ENCODE data around the gene FAM163B. TPM values are rescaled to one million over a fixed set of nuclear protein-coding genes. Genes with fewer than 3 reads are reported as not detected.

FAM163B gene
- total RNA-seq, 1 experiment from 2014 or later: 2.0 TPM

DNA sequence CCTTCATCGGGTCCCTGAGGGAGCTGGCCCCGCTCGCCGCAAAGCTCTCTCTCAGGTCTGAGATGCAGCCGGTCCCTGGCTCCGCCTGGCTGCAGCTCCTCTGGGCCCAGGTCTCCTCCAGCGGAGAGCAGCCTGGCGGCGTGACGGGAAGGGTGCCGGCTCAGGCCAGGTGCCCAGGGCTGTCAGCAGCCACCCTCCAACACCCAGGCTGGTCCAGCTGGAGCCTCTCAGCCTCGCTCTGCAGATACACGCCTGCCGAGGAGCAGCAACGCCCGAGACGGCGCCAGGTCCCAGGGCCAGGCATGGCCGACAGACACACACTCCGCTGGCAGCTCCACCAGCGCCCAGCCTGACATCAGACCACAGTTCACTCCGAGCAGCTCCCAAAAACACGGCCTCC lies 25.6 kb downstream of the FAM163B start:
- H3K4me3 Mint-ChIP-seq: no peak overlapping the region
- ChIA-PET POLR2A (no interaction called here), CTCF (interaction anchor here (0.8 to 2.1 kb wide), 6 partner anchors 13 to 126 kb away, joined by 3 to 6 read pairs (median 4); partner anchors contain the start of gene ADAMTSL2)
- no peak for ATAC-seq
- TF ChIP-seq, protein P1, sequence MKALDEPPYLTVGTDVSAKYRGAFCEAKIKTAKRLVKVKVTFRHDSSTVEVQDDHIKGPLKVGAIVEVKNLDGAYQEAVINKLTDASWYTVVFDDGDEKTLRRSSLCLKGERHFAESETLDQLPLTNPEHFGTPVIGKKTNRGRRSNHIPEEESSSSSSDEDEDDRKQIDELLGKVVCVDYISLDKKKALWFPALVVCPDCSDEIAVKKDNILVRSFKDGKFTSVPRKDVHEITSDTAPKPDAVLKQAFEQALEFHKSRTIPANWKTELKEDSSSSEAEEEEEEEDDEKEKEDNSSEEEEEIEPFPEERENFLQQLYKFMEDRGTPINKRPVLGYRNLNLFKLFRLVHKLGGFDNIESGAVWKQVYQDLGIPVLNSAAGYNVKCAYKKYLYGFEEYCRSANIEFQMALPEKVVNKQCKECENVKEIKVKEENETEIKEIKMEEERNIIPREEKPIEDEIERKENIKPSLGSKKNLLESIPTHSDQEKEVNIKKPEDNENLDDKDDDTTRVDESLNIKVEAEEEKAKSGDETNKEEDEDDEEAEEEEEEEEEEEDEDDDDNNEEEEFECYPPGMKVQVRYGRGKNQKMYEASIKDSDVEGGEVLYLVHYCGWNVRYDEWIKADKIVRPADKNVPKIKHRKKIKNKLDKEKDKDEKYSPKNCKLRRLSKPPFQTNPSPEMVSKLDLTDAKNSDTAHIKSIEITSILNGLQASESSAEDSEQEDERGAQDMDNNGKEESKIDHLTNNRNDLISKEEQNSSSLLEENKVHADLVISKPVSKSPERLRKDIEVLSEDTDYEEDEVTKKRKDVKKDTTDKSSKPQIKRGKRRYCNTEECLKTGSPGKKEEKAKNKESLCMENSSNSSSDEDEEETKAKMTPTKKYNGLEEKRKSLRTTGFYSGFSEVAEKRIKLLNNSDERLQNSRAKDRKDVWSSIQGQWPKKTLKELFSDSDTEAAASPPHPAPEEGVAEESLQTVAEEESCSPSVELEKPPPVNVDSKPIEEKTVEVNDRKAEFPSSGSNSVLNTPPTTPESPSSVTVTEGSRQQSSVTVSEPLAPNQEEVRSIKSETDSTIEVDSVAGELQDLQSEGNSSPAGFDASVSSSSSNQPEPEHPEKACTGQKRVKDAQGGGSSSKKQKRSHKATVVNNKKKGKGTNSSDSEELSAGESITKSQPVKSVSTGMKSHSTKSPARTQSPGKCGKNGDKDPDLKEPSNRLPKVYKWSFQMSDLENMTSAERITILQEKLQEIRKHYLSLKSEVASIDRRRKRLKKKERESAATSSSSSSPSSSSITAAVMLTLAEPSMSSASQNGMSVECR (CRISPR knock-in tag; IDR thresholded peaks at IDR 0.05; ENCODE audit: borderline replicate concordance): no peak
- TF ChIP-seq NR2C2 (CRISPR knock-in tag; IDR thresholded peaks at IDR 0.05): no peak
- TF ChIP-seq, protein P2, sequence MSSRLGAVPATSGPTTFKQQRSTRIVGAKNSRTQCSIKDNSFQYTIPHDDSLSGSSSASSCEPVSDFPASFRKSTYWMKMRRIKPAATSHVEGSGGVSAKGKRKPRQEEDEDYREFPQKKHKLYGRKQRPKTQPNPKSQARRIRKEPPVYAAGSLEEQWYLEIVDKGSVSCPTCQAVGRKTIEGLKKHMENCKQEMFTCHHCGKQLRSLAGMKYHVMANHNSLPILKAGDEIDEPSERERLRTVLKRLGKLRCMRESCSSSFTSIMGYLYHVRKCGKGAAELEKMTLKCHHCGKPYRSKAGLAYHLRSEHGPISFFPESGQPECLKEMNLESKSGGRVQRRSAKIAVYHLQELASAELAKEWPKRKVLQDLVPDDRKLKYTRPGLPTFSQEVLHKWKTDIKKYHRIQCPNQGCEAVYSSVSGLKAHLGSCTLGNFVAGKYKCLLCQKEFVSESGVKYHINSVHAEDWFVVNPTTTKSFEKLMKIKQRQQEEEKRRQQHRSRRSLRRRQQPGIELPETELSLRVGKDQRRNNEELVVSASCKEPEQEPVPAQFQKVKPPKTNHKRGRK (CRISPR knock-in tag; IDR thresholded peaks at IDR 0.05; ENCODE audit: borderline replicate concordance): no peak
- peaks cover 33% of the 10 kb centered on the region for H3K4me1 Mint-ChIP-seq
- H3K9me3 Mint-ChIP-seq: peaks cover 4% of the 10 kb centered on the region
- H3K27ac Mint-ChIP-seq: no peak overlapping the region
- H3K27me3 Mint-ChIP-seq (ENCODE audit: low read depth): 0 out of 2 replicates have a peak, but pooled peaks cover 3% of the 10 kb centered on the region
- DNase-seq (ENCODE audit: low spot score): no peak
- H3K36me3 Mint-ChIP-seq: peaks cover 4% of the 10 kb centered on the region

DNA sequence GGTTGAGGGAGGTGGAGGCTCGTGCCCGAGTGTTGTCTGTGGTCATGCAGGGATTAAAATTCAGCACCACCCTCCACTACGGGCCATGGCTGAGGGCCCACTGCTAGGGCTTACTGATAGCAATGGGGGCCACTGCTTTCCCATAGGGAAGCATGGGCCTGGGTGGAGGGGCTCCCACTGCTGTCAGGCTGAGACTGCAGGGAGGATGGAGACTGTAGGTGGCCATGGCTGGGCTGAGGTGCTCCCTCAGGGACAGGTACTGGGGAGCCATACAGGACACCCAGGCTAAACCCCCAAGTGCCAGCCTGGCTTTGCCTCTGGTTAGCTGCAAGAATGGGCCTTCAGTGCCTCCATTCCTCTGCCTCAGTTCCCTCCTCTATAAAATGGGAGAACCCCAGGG lies 26.1 kb downstream of the FAM163B start:
- CTCF ChIA-PET: interaction anchor here (0.8 to 1.1 kb wide), 4 partner anchors 28 to 126 kb away, joined by 3 to 4 read pairs (median 3); partner anchors contain the start of gene ADAMTSL2
- DNase-seq (ENCODE audit: low spot score) (no peak), ATAC-seq (no peak)
- Mint-ChIP-seq H3K4me1 (peaks cover 36% of the 10 kb centered on the region), H3K36me3 (no peaks in the 10 kb centered on the region), H3K4me3 (no peak overlapping the region), H3K27ac (no peak overlapping the region), H3K9me3 (no peaks in the 10 kb centered on the region; the same call in 1 of the 2 replicates), H3K27me3 (ENCODE audit: low read depth) (no peaks in the 10 kb centered on the region)
- TF ChIP-seq CREB1 (CRISPR knock-in tag; IDR thresholded peaks at IDR 0.05) (no peak), NFE2L1 (CRISPR knock-in tag; IDR thresholded peaks at IDR 0.05) (no peak), ZNF423 (CRISPR knock-in tag; IDR thresholded peaks at IDR 0.05) (no peak), SMAD4 (CRISPR knock-in tag; IDR thresholded peaks at IDR 0.05) (no peak), FOXK1 (CRISPR knock-in tag; IDR thresholded peaks at IDR 0.05) (no peak), MYBL2 (CRISPR knock-in tag; IDR thresholded peaks at IDR 0.05) (no peak), NR1H2 (CRISPR knock-in tag; IDR thresholded peaks at IDR 0.05) (no peak)
- TF ChIP-seq, protein P3, sequence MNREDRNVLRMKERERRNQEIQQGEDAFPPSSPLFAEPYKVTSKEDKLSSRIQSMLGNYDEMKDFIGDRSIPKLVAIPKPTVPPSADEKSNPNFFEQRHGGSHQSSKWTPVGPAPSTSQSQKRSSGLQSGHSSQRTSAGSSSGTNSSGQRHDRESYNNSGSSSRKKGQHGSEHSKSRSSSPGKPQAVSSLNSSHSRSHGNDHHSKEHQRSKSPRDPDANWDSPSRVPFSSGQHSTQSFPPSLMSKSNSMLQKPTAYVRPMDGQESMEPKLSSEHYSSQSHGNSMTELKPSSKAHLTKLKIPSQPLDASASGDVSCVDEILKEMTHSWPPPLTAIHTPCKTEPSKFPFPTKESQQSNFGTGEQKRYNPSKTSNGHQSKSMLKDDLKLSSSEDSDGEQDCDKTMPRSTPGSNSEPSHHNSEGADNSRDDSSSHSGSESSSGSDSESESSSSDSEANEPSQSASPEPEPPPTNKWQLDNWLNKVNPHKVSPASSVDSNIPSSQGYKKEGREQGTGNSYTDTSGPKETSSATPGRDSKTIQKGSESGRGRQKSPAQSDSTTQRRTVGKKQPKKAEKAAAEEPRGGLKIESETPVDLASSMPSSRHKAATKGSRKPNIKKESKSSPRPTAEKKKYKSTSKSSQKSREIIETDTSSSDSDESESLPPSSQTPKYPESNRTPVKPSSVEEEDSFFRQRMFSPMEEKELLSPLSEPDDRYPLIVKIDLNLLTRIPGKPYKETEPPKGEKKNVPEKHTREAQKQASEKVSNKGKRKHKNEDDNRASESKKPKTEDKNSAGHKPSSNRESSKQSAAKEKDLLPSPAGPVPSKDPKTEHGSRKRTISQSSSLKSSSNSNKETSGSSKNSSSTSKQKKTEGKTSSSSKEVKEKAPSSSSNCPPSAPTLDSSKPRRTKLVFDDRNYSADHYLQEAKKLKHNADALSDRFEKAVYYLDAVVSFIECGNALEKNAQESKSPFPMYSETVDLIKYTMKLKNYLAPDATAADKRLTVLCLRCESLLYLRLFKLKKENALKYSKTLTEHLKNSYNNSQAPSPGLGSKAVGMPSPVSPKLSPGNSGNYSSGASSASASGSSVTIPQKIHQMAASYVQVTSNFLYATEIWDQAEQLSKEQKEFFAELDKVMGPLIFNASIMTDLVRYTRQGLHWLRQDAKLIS (CRISPR knock-in tag; IDR thresholded peaks at IDR 0.05; ENCODE audit: borderline replicate concordance): no peak
- POLR2A ChIA-PET: no interaction called here

DNA sequence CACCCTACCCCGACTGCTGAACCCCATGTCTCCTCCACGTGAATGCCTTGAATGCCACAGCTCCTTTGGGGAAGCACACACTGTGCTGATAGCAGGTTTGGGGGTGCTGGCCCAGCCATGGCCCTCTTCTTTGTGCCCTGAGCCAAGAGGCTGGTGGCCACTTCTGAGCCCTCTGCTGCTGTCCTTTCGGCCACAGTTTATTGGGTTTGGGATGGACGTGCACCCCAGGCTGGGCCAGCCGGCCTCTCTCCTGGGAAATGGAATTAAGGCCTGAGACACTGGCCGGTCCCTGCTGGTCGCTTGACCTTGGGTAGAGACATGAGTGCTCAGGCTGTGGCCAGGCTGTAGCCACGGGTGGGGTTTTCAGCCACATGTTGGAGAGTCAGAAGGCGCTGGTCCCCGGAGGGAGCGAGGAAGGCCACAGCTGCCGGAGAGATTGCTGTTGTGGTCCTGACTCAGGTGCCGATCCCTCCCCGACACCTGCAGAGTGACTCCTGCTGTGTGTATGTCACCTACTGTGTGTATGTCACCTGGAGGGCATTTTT lies 26.6 kb downstream of the FAM163B start:
- Mint-ChIP-seq H3K4me3 (no peak overlapping the region), H3K4me1 (peaks cover 36% of the 10 kb centered on the region), H3K36me3 (no peaks in the 10 kb centered on the region), H3K27me3 (ENCODE audit: low read depth) (no peaks in the 10 kb centered on the region), H3K9me3 (no peaks in the 10 kb centered on the region), H3K27ac (no peak overlapping the region)
- no peak for DNase-seq (ENCODE audit: low spot score)
- CTCF ChIA-PET: interaction anchor here (0.5 to 1.0 kb wide), 3 partner anchors 43 to 160 kb away, joined by 3 read pairs; partner anchors contain the start of gene ADAMTSL2
- POLR2A ChIA-PET: no interaction called here
- no peak for ATAC-seq
- TF ChIP-seq, protein P4, sequence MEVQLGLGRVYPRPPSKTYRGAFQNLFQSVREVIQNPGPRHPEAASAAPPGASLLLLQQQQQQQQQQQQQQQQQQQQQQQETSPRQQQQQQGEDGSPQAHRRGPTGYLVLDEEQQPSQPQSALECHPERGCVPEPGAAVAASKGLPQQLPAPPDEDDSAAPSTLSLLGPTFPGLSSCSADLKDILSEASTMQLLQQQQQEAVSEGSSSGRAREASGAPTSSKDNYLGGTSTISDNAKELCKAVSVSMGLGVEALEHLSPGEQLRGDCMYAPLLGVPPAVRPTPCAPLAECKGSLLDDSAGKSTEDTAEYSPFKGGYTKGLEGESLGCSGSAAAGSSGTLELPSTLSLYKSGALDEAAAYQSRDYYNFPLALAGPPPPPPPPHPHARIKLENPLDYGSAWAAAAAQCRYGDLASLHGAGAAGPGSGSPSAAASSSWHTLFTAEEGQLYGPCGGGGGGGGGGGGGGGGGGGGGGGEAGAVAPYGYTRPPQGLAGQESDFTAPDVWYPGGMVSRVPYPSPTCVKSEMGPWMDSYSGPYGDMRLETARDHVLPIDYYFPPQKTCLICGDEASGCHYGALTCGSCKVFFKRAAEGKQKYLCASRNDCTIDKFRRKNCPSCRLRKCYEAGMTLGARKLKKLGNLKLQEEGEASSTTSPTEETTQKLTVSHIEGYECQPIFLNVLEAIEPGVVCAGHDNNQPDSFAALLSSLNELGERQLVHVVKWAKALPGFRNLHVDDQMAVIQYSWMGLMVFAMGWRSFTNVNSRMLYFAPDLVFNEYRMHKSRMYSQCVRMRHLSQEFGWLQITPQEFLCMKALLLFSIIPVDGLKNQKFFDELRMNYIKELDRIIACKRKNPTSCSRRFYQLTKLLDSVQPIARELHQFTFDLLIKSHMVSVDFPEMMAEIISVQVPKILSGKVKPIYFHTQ (CRISPR knock-in tag; IDR thresholded peaks at IDR 0.05): no peak
- TF ChIP-seq GRHL2 (CRISPR knock-in tag; IDR thresholded peaks at IDR 0.05; ENCODE audit: insufficient replicate concordance, severe bottlenecking): no peak
- TF ChIP-seq, protein P5, sequence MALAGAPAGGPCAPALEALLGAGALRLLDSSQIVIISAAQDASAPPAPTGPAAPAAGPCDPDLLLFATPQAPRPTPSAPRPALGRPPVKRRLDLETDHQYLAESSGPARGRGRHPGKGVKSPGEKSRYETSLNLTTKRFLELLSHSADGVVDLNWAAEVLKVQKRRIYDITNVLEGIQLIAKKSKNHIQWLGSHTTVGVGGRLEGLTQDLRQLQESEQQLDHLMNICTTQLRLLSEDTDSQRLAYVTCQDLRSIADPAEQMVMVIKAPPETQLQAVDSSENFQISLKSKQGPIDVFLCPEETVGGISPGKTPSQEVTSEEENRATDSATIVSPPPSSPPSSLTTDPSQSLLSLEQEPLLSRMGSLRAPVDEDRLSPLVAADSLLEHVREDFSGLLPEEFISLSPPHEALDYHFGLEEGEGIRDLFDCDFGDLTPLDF (CRISPR knock-in tag; IDR thresholded peaks at IDR 0.05): no peak
- no peak for TF ChIP-seq TP53 (CRISPR knock-in tag; IDR thresholded peaks at IDR 0.05)
- TF ChIP-seq, protein P2 (CRISPR knock-in tag; IDR thresholded peaks at IDR 0.05; ENCODE audit: borderline replicate concordance): no peak

All from WTC11 (cell line).